Lower lobe of right lung (tissue), 2 donors: ENCODE results near the gene TACC2. TPM values are rescaled to one million over a fixed set of nuclear protein-coding genes. Genes with fewer than 3 reads are reported as not detected.

ENCODE experiments used
- ATAC-seq, 2 donors: fragments of 200-7000 bp; cut with Tn5 transposase; one replicate each; pipeline ENCODE4 v1.9.1; 2020 to 2022; ENCODE audit warnings: mild to moderate bottlenecking in 2 of 2, moderate library complexity in 2 of 2
- DNase-seq: peaks from one replicate; pipeline ENCODE4 v3.0.0-alpha.2; 2020
- H3K27ac ChIP-seq: fragments of 200-600 bp; one replicate; pipeline ENCODE4 v1.8.0; 2022
- H3K27me3 ChIP-seq: fragments of 200-600 bp; one replicate; pipeline ENCODE4 v1.8.0; 2022; ENCODE audit warnings: low read depth
- H3K36me3 ChIP-seq: fragments of 200-600 bp; one replicate; pipeline ENCODE4 v1.8.0; 2022; ENCODE audit warnings: mild to moderate bottlenecking
- H3K4me1 ChIP-seq: fragments of 200-600 bp; one replicate; pipeline ENCODE4 v1.8.0; 2022
- H3K4me3 ChIP-seq: fragments of 200-600 bp; one replicate; pipeline ENCODE4 v1.8.0; 2022; ENCODE audit warnings: mild to moderate bottlenecking
- H3K9me3 ChIP-seq: fragments of 200-600 bp; one replicate; pipeline ENCODE4 v1.8.0; 2022
- intact Hi-C: fragments of 100-400 bp; cut with DNase I; formaldehyde crosslinking; loops from one replicate; pipeline ENCODE4 v1.11.0; 2022
- total RNA-seq: library from RNA; stranded (reverse); fragmentation: NEBNext Ultra II Directional; extraction: Animal tissue kit (Norgen Biotek cat#: 25700); gene quantifications from one replicate; pipeline ENCODE4 v1.2.1, GENCODE V29; 2021
- TF ChIP-seq, protein P1 (sequence below): fragments of 200-600 bp; IDR thresholded peaks from one replicate; pipeline ENCODE4 v1.8.0; 2022; ENCODE audit warnings: antibody characterized with exemption, mild to moderate bottlenecking
- donor health status: DM: no; HTN: yes; CAD: no; lungs with severe emphysema.

The TACC2 gene
- total RNA-seq, 1 donor from 2014 or later: 141 TPM

DNA sequence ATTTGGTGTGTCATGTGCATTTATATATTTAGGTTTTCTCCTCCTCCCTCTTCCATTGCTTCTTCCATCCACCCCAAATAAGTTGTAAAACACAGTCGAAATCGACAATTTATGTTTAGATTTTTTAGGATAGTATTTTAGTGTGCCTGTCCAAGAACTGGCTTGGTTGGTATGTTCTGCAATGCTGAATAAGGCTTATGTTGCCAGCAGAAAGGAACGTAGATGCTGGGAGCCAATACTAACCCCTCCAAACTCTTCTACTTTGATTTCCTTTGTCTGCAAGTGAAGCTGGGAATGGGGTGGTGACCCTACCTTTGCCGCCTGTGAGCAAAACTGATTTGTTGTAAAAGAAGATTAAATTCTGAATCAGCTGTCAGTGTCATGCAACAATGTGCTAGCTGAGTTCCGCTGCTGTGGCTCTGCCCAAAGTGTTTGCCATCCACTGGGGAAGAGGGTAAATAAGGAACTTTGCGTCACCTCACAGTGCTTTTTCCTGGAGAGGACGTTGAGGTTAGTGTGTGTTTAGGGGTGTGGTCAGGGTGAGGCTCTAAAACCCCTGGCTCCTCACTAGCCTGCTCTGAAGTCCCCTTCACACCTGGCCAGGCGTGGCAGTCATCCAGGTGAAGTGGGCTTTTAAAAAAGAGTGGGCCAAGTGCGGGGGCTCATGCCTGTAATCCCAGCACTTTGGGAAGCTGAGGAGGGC lies 44.4 kb downstream of the TACC2 start:
- DNase-seq: peak; percentile 68
- no peaks in the 10 kb centered on the region for H3K27me3 ChIP-seq
- H3K36me3 ChIP-seq: no peaks in the 10 kb centered on the region
- intact Hi-C loops: no loop called here
- TF ChIP-seq, protein P1, sequence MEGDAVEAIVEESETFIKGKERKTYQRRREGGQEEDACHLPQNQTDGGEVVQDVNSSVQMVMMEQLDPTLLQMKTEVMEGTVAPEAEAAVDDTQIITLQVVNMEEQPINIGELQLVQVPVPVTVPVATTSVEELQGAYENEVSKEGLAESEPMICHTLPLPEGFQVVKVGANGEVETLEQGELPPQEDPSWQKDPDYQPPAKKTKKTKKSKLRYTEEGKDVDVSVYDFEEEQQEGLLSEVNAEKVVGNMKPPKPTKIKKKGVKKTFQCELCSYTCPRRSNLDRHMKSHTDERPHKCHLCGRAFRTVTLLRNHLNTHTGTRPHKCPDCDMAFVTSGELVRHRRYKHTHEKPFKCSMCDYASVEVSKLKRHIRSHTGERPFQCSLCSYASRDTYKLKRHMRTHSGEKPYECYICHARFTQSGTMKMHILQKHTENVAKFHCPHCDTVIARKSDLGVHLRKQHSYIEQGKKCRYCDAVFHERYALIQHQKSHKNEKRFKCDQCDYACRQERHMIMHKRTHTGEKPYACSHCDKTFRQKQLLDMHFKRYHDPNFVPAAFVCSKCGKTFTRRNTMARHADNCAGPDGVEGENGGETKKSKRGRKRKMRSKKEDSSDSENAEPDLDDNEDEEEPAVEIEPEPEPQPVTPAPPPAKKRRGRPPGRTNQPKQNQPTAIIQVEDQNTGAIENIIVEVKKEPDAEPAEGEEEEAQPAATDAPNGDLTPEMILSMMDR: no peak
- ATAC-seq: peak; percentile 94 to 96
- no peak overlapping the region for H3K27ac ChIP-seq
- H3K4me1 ChIP-seq: no peaks in the 10 kb centered on the region
- no peak overlapping the region for H3K4me3 ChIP-seq
- H3K9me3 ChIP-seq: no peaks in the 10 kb centered on the region

DNA sequence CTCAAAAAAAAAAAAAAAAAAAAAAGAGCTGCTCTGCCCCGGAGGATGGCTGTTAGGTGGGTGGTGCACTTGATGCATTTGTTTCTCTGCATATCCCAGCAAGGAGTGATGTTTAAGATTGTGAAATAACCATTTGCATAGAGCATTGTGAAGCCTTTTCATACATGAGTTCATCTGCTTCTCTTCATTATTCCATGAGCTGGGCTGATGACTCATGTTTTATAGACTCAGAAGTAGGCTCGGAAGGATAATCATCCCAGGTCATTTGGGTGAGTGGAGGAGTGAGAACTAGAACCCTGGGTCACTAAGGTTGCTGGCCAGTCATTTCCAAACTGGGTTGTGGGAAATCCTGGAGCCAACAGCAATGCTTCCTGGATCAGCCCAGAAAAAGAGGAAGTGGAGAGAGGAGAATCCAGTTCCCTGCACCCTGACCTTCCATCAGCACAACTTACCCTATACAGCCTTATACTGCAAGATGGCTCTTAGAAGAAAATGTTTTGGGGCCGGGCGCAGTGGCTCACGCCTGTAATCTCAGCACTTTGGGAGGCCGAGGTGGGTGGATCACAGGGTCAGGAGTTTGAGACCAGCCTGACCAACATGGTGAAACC lies 45.3 kb downstream of the TACC2 start:
- Histone ChIP-seq H3K36me3 (no peaks in the 10 kb centered on the region), H3K27me3 (no peaks in the 10 kb centered on the region), H3K4me1 (no peaks in the 10 kb centered on the region), H3K4me3 (no peak overlapping the region), H3K27ac (no peak overlapping the region), H3K9me3 (no peaks in the 10 kb centered on the region)
- TF ChIP-seq, protein P1: no peak
- peak in 1 of 2 donors; percentile 24 for ATAC-seq
- DNase-seq: no peak
- intact Hi-C loops: no loop called here

DNA sequence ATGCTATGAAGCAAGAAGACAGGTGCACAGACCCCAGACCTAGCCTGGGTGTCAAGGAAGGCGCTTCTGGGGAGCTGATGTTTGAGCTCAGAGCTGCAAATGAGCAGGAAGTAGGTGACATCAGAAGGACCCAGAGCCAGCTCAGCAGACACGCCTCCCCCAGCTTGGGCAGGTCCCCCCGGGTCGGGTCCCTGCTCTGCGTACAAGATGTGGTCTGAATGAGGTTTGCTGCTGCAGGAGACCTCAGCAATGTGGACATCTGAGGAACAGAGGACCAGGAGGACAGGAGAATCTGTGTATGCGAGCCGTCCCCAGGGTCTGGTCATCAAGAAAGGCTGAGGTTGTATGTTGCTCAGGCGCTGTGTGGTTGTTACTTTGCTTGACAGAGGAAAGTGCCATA lies 51.8 kb downstream of the TACC2 start:
- no peaks in the 10 kb centered on the region for H3K27me3 ChIP-seq
- H3K36me3 ChIP-seq: no peaks in the 10 kb centered on the region
- ATAC-seq: no peak
- H3K9me3 ChIP-seq: no peaks in the 10 kb centered on the region
- no peak overlapping the region for H3K27ac ChIP-seq
- DNase-seq: no peak
- TF ChIP-seq, protein P1: no peak
- peaks cover 17% of the 10 kb centered on the region for H3K4me1 ChIP-seq
- H3K4me3 ChIP-seq: no peak overlapping the region
- intact Hi-C loops: no loop called here

DNA sequence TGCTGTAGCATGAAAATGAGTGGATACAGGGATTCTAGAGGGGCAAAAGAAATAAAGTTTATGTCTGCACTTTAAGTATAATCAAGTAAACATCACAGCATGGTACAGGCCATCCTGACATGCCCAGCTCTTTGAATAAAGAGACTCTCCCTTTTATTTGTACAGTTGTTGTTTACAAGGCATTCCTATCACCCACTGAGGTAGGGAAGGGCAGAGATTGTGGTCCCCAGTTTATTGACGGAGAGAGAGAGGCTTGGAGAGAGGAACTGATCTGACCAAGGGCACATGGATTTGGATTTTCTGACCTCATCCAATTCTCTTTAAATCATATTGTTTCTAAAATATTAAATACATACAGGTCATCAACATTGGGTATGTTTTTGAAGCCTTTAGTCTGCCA lies 53.9 kb downstream of the TACC2 start:
- Histone ChIP-seq H3K27me3 (no peaks in the 10 kb centered on the region), H3K4me3 (no peak overlapping the region), H3K9me3 (no peaks in the 10 kb centered on the region), H3K27ac (no peak overlapping the region), H3K36me3 (no peaks in the 10 kb centered on the region), H3K4me1 (peaks cover 17% of the 10 kb centered on the region)
- TF ChIP-seq, protein P1: no peak
- ATAC-seq (no peak), DNase-seq (no peak)
- intact Hi-C loops: no loop called here

DNA sequence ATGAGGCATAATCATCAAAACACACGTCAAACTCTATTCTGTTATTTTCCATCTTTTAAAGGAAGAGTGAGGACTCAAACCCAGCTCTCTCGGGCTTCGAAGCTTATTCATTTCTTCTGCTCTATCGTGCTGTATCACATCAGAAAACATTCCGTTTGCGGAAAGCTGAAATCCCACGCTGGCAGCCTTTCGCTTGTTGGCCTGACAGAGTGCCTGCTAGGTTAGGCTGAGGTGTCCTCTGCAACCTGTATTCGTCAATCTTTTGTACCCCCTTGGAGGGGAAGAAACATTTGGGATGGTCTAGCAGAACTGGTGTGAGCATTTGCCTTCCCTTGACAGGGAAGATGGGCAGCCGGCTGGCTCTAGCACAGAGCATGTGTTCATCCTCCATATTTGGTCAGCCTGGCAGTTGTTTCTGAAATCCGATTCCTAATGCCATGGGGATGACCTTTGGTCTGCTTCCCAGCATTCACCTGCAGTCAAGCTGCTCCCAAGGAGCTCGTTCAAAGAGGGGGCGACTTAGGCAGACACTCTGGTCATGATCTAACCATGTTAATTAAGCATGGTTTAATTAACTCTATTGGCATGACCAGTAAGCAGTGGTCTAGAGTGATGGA lies 55.2 kb downstream of the TACC2 start:
- H3K9me3 ChIP-seq: no peaks in the 10 kb centered on the region
- no peak overlapping the region for H3K4me3 ChIP-seq
- TF ChIP-seq, protein P1: no peak
- no peak overlapping the region for H3K27ac ChIP-seq
- intact Hi-C loops: no loop called here
- DNase-seq (no peak), ATAC-seq (no peak)
- no peaks in the 10 kb centered on the region for H3K36me3 ChIP-seq
- H3K27me3 ChIP-seq: no peaks in the 10 kb centered on the region
- H3K4me1 ChIP-seq: peaks cover 17% of the 10 kb centered on the region
